Hepatocyte (in vitro differentiated cells): ENCODE data around the gene PSPH.

ENCODE experiments used
- EZH2 ChIP-seq: fragments of 200-600 bp; sonication (generic); IDR thresholded peaks from 2 replicates; pipeline ENCODE4 v1.6.1; 2016; ENCODE audit warnings: antibody characterized with exemption, mild to moderate bottlenecking, borderline replicate concordance
- EZH2phosphoT487 ChIP-seq: fragments of 200-600 bp; sonication (generic); IDR thresholded peaks from one replicate; pipeline ENCODE4 v1.6.1; 2018; ENCODE audit warnings: antibody characterized with exemption, mild to moderate bottlenecking, low read depth, moderate library complexity; ENCODE audit not compliant: unreplicated experiment, severe bottlenecking
- TF ChIP-seq, protein P1 (sequence below): fragments of 200-600 bp; sonication (generic); IDR thresholded peaks from 2 replicates; pipeline ENCODE4 v1.5.1; 2016; ENCODE audit warnings: antibody characterized with exemption, mild to moderate bottlenecking; ENCODE audit not compliant: poor library complexity

DNA sequence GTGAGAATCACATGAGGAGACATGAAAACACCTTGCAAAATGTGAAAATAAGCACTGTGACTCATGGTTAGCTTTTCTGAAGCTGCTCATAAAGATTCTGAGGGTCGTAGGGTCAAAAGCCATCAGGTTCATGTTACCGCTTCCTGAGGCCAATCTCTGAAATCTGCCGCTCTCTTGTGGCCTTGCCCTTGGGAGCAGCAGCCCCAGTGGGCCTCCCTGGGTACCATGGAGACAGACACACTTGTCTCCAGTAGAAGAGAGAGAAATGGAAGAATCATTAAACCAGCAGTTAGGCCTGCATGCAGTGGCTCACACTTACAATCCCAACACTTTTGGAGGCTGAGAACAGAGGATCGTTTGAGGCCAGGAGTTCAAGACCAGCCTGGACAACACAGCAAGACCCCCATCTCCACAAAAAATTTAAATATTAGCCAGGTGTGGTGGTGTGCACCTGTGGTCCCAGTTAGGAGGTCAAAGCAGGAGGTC, 44.0 kb downstream of the PSPH start:
- TF ChIP-seq, protein P1, sequence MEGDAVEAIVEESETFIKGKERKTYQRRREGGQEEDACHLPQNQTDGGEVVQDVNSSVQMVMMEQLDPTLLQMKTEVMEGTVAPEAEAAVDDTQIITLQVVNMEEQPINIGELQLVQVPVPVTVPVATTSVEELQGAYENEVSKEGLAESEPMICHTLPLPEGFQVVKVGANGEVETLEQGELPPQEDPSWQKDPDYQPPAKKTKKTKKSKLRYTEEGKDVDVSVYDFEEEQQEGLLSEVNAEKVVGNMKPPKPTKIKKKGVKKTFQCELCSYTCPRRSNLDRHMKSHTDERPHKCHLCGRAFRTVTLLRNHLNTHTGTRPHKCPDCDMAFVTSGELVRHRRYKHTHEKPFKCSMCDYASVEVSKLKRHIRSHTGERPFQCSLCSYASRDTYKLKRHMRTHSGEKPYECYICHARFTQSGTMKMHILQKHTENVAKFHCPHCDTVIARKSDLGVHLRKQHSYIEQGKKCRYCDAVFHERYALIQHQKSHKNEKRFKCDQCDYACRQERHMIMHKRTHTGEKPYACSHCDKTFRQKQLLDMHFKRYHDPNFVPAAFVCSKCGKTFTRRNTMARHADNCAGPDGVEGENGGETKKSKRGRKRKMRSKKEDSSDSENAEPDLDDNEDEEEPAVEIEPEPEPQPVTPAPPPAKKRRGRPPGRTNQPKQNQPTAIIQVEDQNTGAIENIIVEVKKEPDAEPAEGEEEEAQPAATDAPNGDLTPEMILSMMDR, result no peak
- TF ChIP-seq EZH2, result no peak
- TF ChIP-seq EZH2phosphoT487, result no peak
